Activated naive CD8-positive, alpha-beta T cell treated with anti-CD3 and anti-CD28 coated beads for 36 hours (primary cell): ENCODE data around the gene USP40. TPM values are rescaled to one million over a fixed set of nuclear protein-coding genes. Genes with fewer than 3 reads are reported as not detected.

ENCODE experiments used
- DNase-seq: peaks from one replicate; pipeline ENCODE4 v3.0.0; 2021
- H3K27ac Mint-ChIP-seq: one replicate; pipeline ENCODE4 v1.8.0; 2022; ENCODE audit warnings: mild to moderate bottlenecking, moderate library complexity, mixed read lengths
- H3K27me3 Mint-ChIP-seq: one replicate; pipeline ENCODE4 v1.8.0; 2022; ENCODE audit warnings: mild to moderate bottlenecking, mixed read lengths
- H3K36me3 Mint-ChIP-seq: one replicate; pipeline ENCODE4 v1.8.0; 2021; ENCODE audit warnings: mild to moderate bottlenecking, mixed read lengths
- H3K4me1 Mint-ChIP-seq: one replicate; pipeline ENCODE4 v1.8.0; 2021; ENCODE audit warnings: mixed read lengths
- H3K4me3 Mint-ChIP-seq: one replicate; pipeline ENCODE4 v1.8.0; 2022; ENCODE audit warnings: mild to moderate bottlenecking, moderate library complexity, mixed read lengths
- H3K9me3 Mint-ChIP-seq: one replicate; pipeline ENCODE4 v1.8.0; 2022; ENCODE audit warnings: mixed read lengths
- total RNA-seq, 2 experiments: library from RNA; stranded (reverse); gene quantifications; one replicate each; pipeline ENCODE4 v1.2.3, GENCODE V29; 2021

Gene USP40
- total RNA-seq, 2 experiments from 2014 or later, result 16.0 to 17.7 TPM

DNA sequence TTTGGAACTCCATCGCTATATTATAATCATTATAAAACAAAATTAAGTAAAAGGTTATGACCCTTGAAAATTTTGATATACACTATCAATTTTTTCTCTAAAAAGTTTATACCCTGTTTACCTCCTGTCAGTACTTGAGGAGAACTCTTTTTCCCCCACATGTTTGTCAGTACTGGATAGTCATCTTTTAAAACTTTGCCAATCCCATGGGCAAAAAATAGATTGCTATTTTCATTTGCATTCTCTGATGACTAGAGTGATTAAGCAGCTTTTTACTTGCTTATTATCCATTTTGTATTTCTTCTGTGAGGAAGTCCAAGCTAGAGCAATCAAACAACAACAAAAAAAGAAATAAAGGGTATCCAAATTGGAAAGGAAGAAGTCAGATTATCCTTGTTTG lies 135.9 kb downstream of the USP40 start:
- peaks cover 11% of the 10 kb centered on the region for H3K9me3 Mint-ChIP-seq
- peaks cover 42% of the 10 kb centered on the region for H3K36me3 Mint-ChIP-seq
- H3K4me3 Mint-ChIP-seq, result no peak overlapping the region
- DNase-seq, result no peak
- no peak overlapping the region for H3K27ac Mint-ChIP-seq
- H3K4me1 Mint-ChIP-seq, result peaks cover 61% of the 10 kb centered on the region
- H3K27me3 Mint-ChIP-seq, result no peaks in the 10 kb centered on the region

DNA sequence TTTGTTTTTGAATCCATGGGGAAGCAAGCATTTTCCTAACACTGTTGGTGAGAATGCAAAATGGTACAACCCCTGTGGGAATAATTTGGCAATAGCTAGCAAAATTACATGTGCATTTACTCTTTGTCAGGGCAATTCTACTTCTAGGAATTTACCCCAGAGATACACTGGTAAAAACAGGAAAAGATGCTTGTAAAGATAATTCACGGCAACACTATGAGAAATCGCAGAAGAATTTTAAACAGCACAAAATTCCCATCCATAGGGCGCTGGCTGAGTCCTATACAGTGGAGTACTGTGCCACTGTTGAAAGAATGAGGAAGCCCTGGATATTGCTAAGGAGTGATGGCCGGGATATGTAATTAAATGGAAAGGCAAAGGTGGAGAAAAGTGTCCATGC lies 136.5 kb downstream of the USP40 start:
- H3K4me1 Mint-ChIP-seq, result peaks cover 65% of the 10 kb centered on the region
- no peaks in the 10 kb centered on the region for H3K27me3 Mint-ChIP-seq
- H3K4me3 Mint-ChIP-seq, result no peak overlapping the region
- H3K27ac Mint-ChIP-seq, result no peak overlapping the region
- DNase-seq, result no peak
- peaks cover 11% of the 10 kb centered on the region for H3K9me3 Mint-ChIP-seq
- peaks cover 45% of the 10 kb centered on the region for H3K36me3 Mint-ChIP-seq

DNA sequence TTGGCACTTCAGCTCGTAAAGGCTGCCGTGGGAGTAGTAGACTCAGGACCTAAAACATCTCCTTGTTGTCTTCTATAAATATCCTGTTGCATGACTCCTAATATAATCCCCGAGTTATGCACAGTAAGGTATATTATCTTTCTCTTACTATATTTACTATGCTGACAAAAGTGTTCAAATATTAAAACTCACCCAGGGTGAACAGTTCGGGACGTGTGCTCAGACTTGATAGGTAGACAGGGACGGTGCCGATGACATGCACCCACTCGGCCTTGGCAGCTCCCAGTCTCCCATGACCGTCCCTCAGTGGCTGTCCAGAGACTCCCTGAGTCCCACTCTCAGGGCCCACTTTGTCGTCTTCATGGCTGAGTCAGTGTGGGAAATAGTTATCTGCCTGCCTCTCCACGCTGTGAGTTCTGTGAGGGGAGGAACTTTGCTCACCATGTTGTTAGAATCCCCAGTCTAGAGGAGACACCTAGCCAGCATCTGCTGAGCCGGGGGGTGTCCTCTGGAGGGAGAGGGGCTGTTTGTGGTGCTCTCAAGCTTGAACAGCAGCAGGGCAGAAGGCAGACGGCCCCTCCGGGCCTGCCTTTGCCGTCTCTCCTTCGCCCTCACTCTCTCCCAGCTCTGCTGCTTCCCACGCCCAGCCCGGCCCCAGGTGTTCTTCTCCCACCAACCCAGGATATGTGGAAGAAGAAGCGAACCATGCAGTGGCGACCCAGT lies 137.2 kb downstream of the USP40 start:
- no peak for DNase-seq
- H3K4me1 Mint-ChIP-seq, result peaks cover 66% of the 10 kb centered on the region
- peaks cover 11% of the 10 kb centered on the region for H3K9me3 Mint-ChIP-seq

DNA sequence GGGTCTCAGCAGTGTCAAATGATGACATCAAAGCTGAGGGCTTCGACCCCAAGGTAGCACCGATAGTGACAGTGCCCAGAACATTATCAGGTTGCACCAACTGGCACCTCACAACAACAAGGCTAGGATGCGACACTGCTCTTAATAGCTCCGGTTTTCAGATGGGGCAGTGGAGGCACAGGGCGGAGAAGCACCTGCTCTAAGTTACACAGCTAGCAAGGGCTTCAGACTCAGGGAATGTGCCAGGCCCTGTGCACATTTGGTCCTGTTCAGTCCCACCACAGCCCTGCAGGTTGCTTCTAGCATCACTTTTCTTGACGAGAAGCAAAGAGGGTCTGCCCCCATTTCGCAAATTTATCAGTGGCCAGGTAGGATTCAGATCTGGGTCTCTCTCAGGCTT lies 138.1 kb downstream of the USP40 start:
- no peak overlapping the region for H3K27ac Mint-ChIP-seq
- H3K9me3 Mint-ChIP-seq, result peaks cover 12% of the 10 kb centered on the region
- H3K36me3 Mint-ChIP-seq, result peaks cover 56% of the 10 kb centered on the region
- H3K4me1 Mint-ChIP-seq, result peaks cover 75% of the 10 kb centered on the region
- no peak for DNase-seq
- H3K4me3 Mint-ChIP-seq, result no peak overlapping the region
- H3K27me3 Mint-ChIP-seq, result no peaks in the 10 kb centered on the region

More for the DNA sequence above, 137.2 kb downstream of the USP40 start:
- Mint-ChIP-seq H3K4me3 (no peak overlapping the region), H3K27me3 (no peaks in the 10 kb centered on the region), H3K27ac (peak overlapping the region; percentile 21), H3K36me3 (peaks cover 47% of the 10 kb centered on the region)

DNA sequence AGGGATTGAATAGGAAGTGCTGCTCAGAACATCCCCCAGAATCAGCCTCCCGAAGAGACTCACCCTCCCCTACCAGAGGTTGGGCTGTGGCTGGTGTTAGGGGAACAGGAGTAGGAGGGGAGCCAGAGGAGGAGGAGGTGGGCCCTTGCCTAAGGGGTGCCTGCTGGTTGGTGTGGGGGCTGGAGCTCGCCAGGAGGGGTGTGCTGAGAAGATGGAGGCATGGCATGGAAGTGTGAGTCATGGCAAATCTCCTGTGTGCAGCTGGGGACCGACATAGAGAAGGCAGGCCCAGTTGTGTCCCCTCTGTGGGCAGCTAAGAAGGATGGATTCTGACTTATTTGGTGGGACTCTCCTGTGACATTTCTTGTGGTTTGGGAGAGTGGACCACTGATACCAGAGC lies 138.6 kb downstream of the USP40 start:
- peak overlapping the region; percentile 19 for H3K27ac Mint-ChIP-seq
- DNase-seq, result no peak

DNA sequence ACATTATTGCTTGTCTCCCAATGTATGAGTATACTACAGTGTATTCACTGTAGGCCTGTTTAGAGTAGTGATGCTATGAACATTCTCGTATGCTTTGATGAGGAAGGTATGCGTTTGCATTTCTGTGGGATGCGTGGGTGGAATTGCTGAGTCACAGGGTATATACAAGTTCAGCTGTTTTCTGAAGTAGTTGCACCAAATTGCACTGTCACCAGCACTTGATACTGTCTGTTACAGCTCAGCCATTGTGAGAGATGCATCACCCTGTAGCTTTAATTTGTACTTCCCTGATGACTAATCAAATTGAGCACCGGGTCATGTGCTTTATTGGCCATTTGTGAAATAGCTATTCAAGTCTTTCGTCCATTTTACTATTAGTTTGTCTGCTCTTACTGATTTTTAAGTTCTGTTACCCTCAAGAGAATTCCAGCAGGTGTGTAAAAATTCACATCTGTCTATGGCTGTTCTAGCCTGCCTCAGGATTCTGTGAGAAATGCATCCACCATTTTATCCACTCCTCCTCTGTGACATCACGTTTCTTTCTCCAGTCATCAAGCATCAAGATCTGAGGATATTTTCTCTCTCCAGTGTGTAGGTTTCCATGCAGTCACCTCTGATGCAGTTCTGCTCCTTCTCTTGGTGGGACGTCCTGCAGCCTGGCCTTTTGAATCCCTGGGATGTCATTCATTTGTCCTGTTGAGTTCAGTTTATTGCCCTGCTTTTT lies 139.8 kb downstream of the USP40 start:
- H3K4me3 Mint-ChIP-seq, result no peak overlapping the region
- peaks cover 12% of the 10 kb centered on the region for H3K9me3 Mint-ChIP-seq
- H3K27ac Mint-ChIP-seq, result peak overlapping the region; percentile 17
- no peaks in the 10 kb centered on the region for H3K27me3 Mint-ChIP-seq
- peak; percentile 55 for DNase-seq
- peaks cover 60% of the 10 kb centered on the region for H3K36me3 Mint-ChIP-seq
- peaks cover 82% of the 10 kb centered on the region for H3K4me1 Mint-ChIP-seq

More for the DNA sequence above, 138.6 kb downstream of the USP40 start:
- no peak overlapping the region for H3K4me3 Mint-ChIP-seq
- peaks cover 12% of the 10 kb centered on the region for H3K9me3 Mint-ChIP-seq
- peaks cover 60% of the 10 kb centered on the region for H3K36me3 Mint-ChIP-seq
- no peaks in the 10 kb centered on the region for H3K27me3 Mint-ChIP-seq
- peaks cover 76% of the 10 kb centered on the region for H3K4me1 Mint-ChIP-seq

Other genes starting within 250 kb of the USP40 start
- 10 to 100 TPM; 63.2 to 76.0 TPM for gene DGKD, start 212.3 kb downstream of the USP40 start, total RNA-seq
- not detected for gene UGT1A8, start 50.9 kb upstream of the USP40 start, total RNA-seq
- not detected for gene UGT1A10, start 69.7 kb upstream of the USP40 start, total RNA-seq
- gene UGT1A9, start 105.1 kb upstream of the USP40 start, total RNA-seq, result not detected
- gene UGT1A7, start 115.1 kb upstream of the USP40 start, total RNA-seq, result not detected
- gene UGT1A6, start 126.1 kb upstream of the USP40 start, total RNA-seq, result not detected
- not detected for gene UGT1A5, start 146.1 kb upstream of the USP40 start, total RNA-seq
- gene UGT1A4, start 152.0 kb upstream of the USP40 start, total RNA-seq, result not detected
- not detected for gene UGT1A3, start 162.3 kb upstream of the USP40 start, total RNA-seq
- not detected for gene UGT1A1, start 193.5 kb upstream of the USP40 start, total RNA-seq
- not detected for gene MROH2A, start 211.5 kb upstream of the USP40 start, total RNA-seq